Measurements from ENCODE around the gene TMPRSS3. TPM values are rescaled to one million over a fixed set of nuclear protein-coding genes. Genes with fewer than 3 reads are reported as not detected.

The TMPRSS3 gene
- total RNA-seq (1 to 10 TPM in 1 of 9 donors, under 1 TPM in 1, not detected in 7; 0.59 to 2.7 TPM), polyA plus RNA-seq (not detected)
- long read RNA-seq, donor 1, result 0 reads
- long read RNA-seq, donor 2, result 0 reads
- long read RNA-seq, donor 3, result 0 reads

DNA sequence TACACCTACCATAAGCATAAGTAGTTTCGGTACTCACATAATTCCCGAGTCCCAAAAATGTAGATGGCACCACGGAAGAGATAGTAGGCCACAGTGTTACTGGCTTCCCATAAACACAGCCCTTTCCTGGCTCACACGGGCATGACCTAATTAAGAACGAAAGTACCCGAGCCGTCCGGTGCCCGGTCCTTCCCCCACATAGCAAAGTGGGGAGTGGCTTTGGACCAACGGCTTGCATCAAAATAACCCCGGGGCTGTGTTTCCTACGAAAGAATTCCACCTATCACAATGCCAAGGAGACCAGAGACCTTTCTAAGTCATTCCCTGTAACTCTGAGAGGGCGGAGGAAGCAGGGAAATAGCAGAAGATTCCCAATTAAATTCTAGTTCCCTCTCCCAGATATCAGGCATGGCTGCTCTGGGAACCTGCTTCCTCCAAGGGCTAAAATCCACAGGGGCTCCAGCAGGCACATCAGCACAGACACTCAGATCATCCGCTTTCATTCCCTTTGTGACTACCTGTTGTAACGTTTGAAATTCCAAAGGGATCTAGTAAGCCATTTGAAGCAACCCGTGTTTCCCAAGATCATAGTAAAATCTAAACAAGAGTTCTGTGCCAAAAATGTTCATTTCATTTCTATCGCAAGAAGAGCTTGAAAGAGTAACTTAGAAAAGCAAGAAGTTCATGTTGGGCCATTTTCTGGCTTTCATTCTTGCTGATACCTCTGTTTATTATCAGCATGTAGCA is at the start of gene TMPRSS3:
Gene TMPRSS3, minus strand, starts transcription at position 148 of the 747 bp plus-strand sequence. CDS start 635 bp downstream, outside the sequence.
- Histone ChIP-seq H3K27me3 (peaks cover 0 to 5% (median 0%) of the 10 kb centered on the region in 9 donors), H3K4me1 (peaks cover 0 to 4% (median 0%) of the 10 kb centered on the region in 12 donors), H3K27ac (no peak within 1 kb of the TSS), H3K4me3 (no peak within 1 kb of the TSS), H3K9me3 (peaks cover 0 to 3% (median 0%) of the 10 kb centered on the region in 12 donors), H3K36me3 (no peaks in the 10 kb centered on the region)
- intact Hi-C loops (cut with DNase I), result no loop called here
- ATAC-seq (no peak), DNase-seq (no peak)
- no peak for TF ChIP-seq POLR2A (IDR thresholded peaks at IDR 0.05)
- TF ChIP-seq, protein P1, sequence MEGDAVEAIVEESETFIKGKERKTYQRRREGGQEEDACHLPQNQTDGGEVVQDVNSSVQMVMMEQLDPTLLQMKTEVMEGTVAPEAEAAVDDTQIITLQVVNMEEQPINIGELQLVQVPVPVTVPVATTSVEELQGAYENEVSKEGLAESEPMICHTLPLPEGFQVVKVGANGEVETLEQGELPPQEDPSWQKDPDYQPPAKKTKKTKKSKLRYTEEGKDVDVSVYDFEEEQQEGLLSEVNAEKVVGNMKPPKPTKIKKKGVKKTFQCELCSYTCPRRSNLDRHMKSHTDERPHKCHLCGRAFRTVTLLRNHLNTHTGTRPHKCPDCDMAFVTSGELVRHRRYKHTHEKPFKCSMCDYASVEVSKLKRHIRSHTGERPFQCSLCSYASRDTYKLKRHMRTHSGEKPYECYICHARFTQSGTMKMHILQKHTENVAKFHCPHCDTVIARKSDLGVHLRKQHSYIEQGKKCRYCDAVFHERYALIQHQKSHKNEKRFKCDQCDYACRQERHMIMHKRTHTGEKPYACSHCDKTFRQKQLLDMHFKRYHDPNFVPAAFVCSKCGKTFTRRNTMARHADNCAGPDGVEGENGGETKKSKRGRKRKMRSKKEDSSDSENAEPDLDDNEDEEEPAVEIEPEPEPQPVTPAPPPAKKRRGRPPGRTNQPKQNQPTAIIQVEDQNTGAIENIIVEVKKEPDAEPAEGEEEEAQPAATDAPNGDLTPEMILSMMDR (IDR thresholded peaks at IDR 0.05), result no peak
- 86 to 88% (median 87%) methylated on average over 17 of the region's 17 CpGs for WGBS, 4 donors

DNA sequence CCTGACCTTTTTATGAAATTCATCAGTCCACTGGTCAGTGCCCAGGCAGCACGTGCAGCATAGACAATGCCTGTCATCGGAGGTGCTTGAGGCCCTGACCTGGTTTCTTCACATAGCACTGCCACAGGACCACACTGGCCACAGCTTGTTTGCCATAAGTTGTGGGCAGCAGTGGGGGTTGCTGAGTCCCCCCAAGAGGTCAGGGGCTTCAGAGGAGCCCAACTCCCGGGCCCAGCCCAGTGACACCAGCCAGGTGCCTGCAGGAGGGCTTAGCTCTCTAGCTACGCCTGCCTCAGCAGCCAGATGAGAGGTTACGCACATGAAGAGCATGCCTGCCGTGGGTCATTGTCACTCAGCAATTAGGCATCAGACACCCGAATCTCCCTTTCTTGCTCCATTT is 49.5 kb upstream of the TMPRSS3 start:
- 76 to 80% (median 78%) methylated on average over 5 to 7 of the region's 7 CpGs for WGBS, 4 donors
- ATAC-seq, result no peak
- Histone ChIP-seq H3K4me3 (no peak overlapping the region), H3K4me1 (peaks cover 0 to 4% (median 0%) of the 10 kb centered on the region in 12 donors), H3K36me3 (no peaks in the 10 kb centered on the region), H3K27me3 (no peaks in the 10 kb centered on the region), H3K9me3 (no peaks in the 10 kb centered on the region), H3K27ac (no peak overlapping the region)
- TF ChIP-seq POLR2A (IDR thresholded peaks at IDR 0.05), result no peak
- TF ChIP-seq, protein P1 (IDR thresholded peaks at IDR 0.05), result no peak
- DNase-seq, result no peak
- intact Hi-C loops (cut with DNase I), result loop anchor here in 9 of 10 donors (5.0 to 10.0 kb wide), 7 partner anchors 108 to 303 kb away; partner anchors contain the start of gene TFF3 (in 3 of the 9)

DNA sequence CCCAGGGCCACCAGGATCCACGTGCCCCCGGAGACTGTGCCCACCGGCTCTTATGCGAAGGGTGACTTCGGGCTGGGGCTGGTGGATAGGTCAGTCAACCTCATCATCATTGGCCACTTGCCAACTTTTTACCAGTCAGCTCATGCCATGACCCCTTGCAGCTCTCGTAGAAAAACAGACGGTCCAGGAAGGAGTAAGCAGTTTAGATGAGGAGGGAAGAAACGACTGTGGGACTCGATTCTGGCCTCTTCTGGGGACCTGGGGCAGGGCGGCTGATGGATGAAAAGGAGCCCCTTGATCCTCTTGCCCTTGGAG is 48.9 kb upstream of the TMPRSS3 start:
- TF ChIP-seq, protein P1 (IDR thresholded peaks at IDR 0.05), result no peak
- no peak for TF ChIP-seq POLR2A (IDR thresholded peaks at IDR 0.05)
- DNase-seq (no peak), ATAC-seq (no peak)
- Histone ChIP-seq H3K36me3 (no peaks in the 10 kb centered on the region), H3K27me3 (no peaks in the 10 kb centered on the region), H3K27ac (no peak overlapping the region), H3K4me3 (no peak overlapping the region), H3K9me3 (no peaks in the 10 kb centered on the region), H3K4me1 (peaks cover 0 to 2% (median 0%) of the 10 kb centered on the region in 12 donors)
- intact Hi-C loops (cut with DNase I), result loop anchor here in 9 of 10 donors (5.0 to 10.0 kb wide), 7 partner anchors 107 to 302 kb away; partner anchors contain the start of gene TFF3 (in 3 of the 9)
- WGBS, 4 donors, result 79 to 85% (median 83%) methylated on average over 10 of the region's 10 CpGs

All from heart left ventricle (tissue), 16 donors.